ENCODE data around the gene DPYD.

Gene DPYD

DNA sequence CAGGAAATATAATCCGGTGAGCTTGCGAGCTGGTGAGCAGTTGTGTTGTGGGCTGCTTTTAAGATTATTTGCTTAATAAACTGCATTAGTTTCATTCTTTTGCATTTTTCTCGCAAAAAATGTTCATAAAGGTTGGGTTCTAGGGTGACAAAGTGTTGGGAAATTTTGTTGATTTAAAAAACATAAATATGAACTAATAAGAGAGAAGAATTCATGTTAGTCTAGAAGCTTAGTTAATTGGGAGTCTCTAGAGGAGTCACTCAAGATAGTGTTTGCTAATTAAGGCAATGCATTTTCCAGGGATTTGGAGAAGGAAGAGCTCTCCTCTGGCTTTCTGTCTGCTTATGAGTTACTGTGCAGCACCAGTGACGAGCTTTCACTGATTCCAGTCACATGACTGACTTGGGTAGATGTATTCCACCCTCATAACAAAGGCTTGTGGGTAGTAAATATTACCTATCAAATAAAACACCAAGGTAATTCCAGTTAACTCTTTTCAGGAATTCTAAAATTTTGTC is 782.3 kb downstream of the DPYD start:
- DNase-seq (ENCODE audit: low spot score), result no peak

DNA sequence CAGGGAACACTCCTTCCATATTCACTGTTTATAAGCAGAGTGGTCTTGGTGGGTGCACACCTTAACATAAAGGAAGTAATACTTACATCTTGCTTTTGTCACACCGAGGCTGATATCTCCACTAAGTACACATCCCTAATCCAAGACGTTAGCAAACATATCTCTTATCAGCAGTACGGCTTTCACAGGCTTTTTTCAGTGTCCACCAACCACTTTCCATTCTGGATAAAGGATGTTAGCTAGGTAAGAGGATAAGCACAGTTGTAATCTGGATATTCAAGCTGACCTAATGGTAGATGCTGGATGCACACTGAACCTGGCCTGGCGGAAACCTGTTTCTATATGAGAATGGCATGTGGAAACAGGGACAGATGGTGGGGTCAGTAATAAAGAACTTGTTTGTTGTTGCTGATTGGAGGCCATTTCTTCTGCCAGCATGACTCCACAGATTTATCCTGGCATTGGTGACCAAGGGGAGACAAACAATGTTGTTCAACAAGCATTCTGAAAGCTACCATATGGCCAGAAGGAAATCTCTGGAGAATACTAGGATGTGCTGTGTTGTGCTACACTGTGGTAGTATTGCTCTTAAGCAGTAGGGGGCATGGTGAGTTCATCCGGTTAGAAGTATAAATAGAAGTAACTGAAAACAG is 782.8 kb downstream of the DPYD start:
- DNase-seq (ENCODE audit: low spot score), result peak; percentile 80

DNA sequence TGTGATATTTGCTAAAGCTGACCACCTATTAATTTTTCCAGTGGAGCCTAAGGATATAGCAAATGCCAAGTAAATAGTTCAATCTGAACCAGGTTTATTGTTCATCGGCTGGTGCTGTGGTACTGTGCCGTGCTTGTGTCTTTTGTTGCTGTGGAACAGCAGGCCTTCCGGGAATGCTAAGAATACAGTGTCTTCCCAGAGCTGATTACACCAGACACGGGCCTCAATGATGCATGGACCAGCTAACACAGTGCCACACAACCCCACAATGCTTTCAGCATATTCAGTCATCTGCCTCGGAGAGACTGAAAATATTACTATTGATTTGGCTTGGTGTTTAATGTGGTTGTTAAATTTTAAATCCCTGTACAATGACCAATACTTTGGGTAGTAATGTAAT is 783.8 kb downstream of the DPYD start:
- DNase-seq (ENCODE audit: low spot score), result no peak

- no peak for DNase-seq (ENCODE audit: low spot score)
Observed at GRCh38 chr1:97135972-97136371, 784.9 kb downstream of the DPYD start.

- DNase-seq (ENCODE audit: low spot score), result no peak
Observed at GRCh38 chr1:97128426-97128825, 792.4 kb downstream of the DPYD start.

- no peak for DNase-seq (ENCODE audit: low spot score)
Observed at GRCh38 chr1:97123717-97124431, 797.0 kb downstream of the DPYD start.

GRCh38 chr1:97120806-97121205 is 800.0 kb downstream of the DPYD start:
- DNase-seq (ENCODE audit: low spot score), result no peak

DNA sequence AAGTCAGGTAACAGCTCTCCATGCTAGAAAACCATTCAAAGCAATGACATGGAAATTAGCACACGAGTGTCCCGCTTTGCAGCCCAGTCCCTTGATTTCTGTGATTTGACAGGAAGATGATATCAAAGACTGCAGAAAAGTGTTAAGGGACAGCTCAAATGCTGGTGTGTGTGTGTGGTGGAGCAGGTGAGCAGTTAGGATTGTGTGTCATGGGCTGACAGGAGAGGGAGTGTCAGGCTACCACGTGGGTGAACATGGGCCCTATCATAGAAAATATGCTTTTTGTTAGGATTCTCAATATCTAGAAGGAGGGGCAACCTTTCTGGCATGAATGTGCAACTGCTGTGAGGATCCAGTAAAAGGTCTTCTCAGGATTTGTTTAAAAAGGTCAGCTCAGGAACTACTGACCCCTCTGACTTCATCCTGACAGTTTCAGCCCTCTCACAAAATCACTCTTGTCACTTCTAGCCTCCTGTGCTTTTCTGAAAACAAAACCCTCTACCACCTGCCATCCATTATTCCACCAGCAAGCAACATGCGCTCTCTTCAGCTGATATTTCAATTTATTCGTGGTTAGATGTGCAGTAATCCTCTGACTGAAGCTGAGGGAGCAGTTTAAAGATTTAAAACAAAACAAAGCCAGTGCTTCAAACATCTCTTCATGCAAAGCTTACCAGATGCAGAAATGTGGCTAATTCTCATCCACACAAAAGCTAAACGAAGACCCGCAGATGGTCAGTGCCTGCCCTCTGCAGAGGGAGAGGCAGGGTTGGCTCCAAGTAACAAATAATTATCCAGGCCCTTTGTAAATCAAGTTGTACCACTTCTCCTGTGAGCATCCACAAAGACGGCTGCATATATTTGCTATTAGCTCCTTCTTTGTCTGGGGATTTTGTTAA is 801.3 kb downstream of the DPYD start:
- no peak for DNase-seq (ENCODE audit: low spot score)

DNA sequence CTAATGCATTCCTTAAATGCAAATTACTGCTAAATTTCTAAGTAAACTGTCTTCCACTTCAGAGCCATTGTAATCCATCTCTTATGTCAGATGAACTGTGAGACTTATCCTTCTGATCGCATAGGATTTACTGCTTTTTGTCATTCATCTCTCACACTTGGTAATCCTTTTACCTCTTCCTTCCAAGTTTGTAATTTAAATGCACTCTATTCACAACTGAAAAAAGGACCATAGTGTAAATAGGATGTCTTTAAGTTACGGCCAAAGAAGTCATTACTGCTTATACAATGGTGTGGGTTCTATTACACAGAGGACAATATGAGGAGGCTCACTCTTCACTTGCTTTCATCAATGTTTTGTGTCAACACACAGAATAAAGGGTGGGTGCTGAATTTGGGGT is 806.0 kb downstream of the DPYD start:
- DNase-seq (ENCODE audit: low spot score), result no peak

GRCh38 chr1:97112442-97112841 is 808.4 kb downstream of the DPYD start:
- no peak for DNase-seq (ENCODE audit: low spot score)

GRCh38 chr1:97108179-97108578 is 812.7 kb downstream of the DPYD start:
- DNase-seq (ENCODE audit: low spot score), result no peak

DNA sequence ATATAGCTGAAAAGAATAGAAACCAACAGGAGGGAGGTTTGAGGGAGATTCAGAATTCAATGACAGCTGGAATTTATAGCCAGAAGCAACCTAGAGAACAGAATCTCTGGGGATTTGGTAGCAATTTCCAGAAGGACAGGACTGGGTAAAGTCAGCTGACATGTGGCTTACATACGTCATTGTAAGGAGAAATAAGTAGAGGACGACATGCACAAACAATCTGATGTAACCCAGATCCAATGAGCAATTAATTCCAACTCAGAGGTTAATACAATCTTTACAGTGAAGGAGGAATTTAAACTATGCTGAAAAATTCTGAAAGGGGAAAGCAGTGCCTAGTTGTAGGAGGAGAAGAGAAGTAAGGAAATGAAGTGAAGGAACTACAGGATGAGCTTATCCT is 815.3 kb downstream of the DPYD start:
- DNase-seq (ENCODE audit: low spot score), result no peak

DNA sequence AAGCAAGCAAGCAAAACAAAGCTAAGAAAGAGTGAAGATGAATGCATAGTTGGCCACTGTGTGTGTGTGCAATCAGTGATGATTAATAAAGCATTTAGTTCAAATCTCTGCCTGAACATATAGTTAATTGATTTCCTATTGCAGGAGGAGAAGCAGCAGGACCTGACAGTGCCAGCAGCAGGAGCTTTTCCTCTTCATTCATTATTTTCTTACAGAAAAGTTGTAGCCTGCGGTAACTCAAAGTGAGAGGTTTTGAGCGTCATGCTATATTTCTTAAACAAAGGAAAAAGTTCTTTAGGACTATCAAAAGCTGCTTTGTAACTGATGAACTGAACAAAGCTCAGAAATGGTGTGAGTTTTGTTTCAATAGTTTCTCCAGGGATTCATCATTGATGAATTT is 819.3 kb downstream of the DPYD start:
- DNase-seq (ENCODE audit: low spot score), result no peak

DNA sequence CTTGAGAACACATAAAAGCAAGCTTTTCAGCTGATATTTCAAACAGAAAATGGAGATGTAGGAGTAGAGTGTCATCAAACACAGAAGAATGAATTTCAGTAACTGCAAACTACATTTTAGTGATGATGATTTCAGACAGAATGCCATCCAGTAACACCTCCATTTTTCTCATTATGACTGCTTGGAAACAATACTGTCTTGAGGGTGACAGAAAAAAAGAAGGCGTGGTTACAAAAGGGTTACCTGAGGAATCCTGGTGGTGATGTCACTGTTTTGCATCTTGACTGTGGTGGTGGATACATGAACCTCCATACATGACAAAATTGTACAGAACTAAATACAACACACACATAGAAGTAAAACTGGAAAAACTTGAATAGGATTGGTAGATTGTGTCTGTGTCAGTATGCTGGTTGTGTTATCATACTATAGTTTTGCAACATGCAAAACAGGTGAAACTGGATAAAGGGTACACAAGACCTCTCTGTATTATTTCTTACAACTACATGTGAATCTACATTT is 823.4 kb downstream of the DPYD start:
- DNase-seq (ENCODE audit: low spot score), result no peak

DNA sequence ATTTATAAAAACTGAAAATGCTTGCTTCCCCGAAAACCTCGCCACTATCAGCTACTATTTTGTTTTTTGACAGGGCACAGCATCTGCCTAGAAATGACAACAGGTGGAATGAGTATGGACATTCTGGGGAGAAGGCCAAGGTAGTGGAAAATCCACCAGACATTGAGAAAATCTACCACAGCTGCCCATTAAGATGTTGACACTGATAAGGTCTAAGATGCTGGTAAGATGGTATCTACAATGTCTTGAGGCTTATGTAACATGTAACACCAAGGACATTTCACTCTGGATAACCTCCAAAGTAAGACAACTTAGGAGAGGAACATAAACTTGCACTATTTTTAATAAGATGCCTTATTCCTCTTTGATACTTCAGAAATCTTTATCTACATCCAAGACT is 825.1 kb downstream of the DPYD start:
- DNase-seq (ENCODE audit: low spot score), result no peak

DNA sequence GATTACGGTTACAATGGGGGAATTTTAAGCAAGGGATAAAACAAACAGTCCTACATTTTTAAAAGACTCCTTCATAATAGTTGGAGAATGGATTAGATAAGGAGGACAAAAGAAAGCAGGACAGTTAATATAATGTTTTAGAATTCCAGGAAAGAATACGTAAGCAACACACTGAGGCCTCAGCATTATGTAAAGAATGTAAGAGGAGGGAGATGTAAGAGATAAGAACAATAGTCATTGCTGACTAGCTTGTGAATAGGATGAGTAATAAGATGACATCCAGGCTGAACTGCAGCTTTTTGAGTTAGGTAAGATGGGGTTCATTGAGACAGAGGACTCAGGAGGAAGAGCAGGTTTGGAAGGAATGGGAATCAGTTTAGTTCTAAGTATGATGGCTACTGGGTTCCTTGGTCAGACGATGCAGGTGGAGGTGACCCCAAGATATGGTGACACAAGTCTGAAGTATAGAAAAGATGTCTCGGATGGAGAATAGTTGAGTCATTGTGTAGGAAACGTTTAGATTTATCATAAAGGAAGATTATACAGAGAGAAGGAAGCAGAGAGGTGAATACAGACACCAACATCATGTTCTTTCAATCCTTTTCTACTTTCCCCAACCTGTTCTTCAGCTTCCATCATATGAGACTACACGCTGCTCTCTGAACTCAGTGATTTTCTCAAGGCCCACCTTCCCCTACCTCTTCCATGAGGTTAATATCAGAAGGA is 826.4 kb downstream of the DPYD start:
- DNase-seq (ENCODE audit: low spot score), result peak; percentile 76

DNA sequence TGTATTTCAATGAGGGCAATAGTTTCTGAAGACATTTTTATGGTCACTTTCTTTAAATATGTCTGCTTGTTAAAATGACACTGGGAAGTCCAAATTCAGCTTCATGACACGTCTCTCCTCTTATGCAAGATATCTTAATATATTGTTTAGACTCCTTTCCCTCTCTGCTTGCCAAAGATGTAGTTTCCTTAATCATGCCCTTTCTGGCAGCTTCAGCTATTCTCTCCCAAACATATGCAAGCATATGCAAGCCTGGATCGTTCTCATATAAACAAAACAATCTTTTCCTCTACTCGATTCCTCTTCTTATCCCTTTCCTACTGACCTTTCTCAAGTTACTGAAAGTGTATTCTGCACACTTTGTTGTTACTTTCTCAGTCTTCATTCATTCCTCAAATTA is 827.1 kb downstream of the DPYD start:
- DNase-seq (ENCODE audit: low spot score), result no peak

DNA sequence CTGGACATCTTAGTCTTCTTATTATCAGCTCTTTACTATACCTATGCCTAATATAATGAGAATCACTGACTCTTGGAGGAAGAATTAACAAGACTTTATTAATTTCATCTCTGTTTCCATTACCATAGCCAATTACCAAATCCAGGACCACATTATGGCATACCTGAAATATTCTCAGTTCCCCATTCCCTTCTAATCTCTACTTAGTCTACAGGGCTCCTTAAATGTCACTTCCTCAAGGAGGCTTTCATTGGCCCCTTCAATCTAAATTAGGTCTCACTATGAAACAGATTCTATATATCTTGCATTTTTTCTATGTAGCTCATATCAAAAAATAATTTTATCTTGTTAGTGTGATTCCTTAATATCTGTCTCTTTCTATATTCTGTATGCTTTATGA is 828.0 kb downstream of the DPYD start:
- DNase-seq (ENCODE audit: low spot score), result no peak

DNA sequence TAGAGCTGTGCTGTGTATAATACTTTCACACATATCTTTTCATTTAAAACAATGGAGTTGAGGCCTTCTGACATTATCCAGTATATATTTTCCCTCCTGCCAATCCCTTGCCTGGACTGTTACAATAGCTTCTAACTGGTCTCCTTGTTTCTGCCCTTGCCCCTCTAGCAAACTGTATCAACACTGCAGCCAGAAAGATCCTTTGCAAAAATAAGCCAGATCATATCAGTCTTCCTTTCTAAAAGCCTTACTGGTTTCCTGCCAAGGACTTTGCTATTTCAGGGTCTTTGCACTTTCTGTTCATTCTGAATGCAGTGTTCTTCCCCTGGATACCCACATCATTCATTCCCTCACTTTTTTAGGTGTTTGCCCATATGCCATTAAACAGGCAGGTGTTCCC is 829.2 kb downstream of the DPYD start:
- DNase-seq (ENCODE audit: low spot score), result no peak

- DNase-seq (ENCODE audit: low spot score), result no peak
Observed at GRCh38 chr1:97091263-97091662, 829.6 kb downstream of the DPYD start.

DNA sequence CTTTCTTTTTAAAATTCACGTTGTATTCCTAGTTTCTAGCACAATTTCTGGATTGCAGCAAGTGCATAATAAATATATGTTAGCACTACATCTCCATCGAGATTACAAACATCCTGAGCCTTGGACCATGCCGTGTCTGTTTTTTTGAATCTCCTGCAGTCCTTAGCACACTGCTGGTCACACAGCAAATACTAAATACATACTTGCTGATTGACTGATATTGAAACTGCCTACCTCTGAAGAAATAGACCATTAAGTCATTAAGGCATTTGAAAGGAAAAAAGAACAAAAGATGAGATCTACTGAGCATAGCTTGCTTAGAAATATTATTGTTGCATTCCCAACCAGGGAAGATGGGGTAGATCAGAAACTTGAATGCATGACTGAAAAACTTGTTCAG is 830.1 kb downstream of the DPYD start:
- no peak for DNase-seq (ENCODE audit: low spot score)

DNA sequence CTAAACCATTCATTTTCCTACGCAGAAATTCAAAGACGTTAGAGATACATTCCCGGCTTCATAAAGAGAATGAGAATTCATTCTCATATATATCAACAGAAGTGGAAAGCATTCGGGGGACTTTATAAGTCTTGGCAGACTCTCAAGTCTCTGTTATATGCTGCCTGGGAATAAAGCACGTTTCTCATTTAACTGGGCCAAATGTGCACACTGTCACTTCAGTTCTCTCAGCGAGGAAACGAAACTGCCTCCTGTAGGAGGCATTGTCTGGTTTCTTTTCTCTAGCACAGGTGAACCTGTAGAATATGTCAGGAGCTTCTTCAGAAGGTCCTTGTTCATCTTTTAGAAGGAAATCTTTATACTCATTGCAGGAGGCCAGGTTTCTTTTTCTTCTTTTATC is 831.7 kb downstream of the DPYD start:
- DNase-seq (ENCODE audit: low spot score), result no peak
